NB4 (cell line): ENCODE data around the gene GRXCR2.

Experiments used
- DNase-seq: peaks from one replicate; pipeline ENCODE4 v3.0.0; 2010; ENCODE audit warnings: low read depth
- H3K4me3 ChIP-seq: one replicate; pipeline ENCODE4 v1.5.1; 2011; ENCODE audit warnings: mild to moderate bottlenecking, low read depth, low read length, moderate library complexity
- MAX ChIP-seq: IDR thresholded peaks from 2 replicates; pipeline ENCODE4 v1.6.1; 2011; ENCODE audit warnings: low read depth, low read length
- MYC ChIP-seq: IDR thresholded peaks from 2 replicates; pipeline ENCODE4 v1.6.1; 2011; ENCODE audit warnings: low read depth, low read length
- POLR2A ChIP-seq: IDR thresholded peaks from 2 replicates; pipeline ENCODE4 v1.6.1; 2011; ENCODE audit warnings: mild to moderate bottlenecking; ENCODE audit not compliant: insufficient read length; ENCODE audit errors: extremely low read depth
- TF ChIP-seq, protein P1 (sequence below): IDR thresholded peaks from one replicate; pipeline ENCODE4 v1.5.1; 2012; ENCODE audit warnings: low read depth, low read length

GRXCR2 gene

GRCh38 chr5:145859897-145860296 lies 12.9 kb downstream of the GRXCR2 start:
- TF ChIP-seq MYC = no peak
- TF ChIP-seq, protein P1, sequence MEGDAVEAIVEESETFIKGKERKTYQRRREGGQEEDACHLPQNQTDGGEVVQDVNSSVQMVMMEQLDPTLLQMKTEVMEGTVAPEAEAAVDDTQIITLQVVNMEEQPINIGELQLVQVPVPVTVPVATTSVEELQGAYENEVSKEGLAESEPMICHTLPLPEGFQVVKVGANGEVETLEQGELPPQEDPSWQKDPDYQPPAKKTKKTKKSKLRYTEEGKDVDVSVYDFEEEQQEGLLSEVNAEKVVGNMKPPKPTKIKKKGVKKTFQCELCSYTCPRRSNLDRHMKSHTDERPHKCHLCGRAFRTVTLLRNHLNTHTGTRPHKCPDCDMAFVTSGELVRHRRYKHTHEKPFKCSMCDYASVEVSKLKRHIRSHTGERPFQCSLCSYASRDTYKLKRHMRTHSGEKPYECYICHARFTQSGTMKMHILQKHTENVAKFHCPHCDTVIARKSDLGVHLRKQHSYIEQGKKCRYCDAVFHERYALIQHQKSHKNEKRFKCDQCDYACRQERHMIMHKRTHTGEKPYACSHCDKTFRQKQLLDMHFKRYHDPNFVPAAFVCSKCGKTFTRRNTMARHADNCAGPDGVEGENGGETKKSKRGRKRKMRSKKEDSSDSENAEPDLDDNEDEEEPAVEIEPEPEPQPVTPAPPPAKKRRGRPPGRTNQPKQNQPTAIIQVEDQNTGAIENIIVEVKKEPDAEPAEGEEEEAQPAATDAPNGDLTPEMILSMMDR = peak; percentile 28
- H3K4me3 ChIP-seq = no peak overlapping the region
- DNase-seq = no peak

DNA sequence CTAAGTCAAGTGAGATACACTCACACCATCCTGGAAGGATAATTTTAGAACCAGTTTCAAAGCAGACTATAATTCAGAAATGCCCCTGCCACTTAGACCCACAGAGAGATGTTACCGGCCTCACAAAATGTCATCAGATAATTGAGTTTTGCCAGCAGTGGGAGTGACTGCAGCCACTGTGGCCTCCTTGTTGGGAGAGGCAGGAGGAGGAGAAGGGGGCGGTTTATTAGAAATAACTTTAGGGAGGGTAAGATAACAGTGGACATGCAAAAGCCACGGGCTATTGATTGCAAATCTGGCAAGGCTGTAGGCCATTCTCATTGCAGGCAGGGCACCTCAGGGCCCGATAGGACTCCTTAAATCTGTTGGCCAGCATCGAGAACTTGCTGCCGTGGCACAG lies 13.4 kb downstream of the GRXCR2 start:
- no peak overlapping the region for H3K4me3 ChIP-seq
- TF ChIP-seq MAX = no peak
- TF ChIP-seq, protein P1 = no peak
- no peak for TF ChIP-seq POLR2A
- TF ChIP-seq MYC = no peak
- no peak for DNase-seq

DNA sequence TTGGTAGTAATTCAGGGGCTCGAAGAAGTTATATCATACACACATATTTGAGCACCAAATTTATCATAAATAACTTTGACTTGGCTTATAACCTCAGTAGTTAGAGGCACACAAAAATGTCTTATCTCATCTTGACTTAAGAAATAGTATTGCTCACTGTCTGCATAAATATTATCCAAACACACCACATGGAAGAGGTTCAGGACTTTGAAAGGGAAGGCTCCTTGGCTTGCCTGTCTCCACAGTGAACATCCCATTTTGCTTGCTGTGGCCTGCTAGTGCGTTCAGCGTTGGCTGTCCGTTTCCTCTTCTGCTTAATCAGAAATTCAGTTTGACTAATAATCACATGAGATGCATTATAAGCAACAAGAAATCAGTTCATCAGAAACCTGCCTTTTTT lies 13.9 kb downstream of the GRXCR2 start:
- no peak overlapping the region for H3K4me3 ChIP-seq
- no peak for DNase-seq
- TF ChIP-seq POLR2A (no peak), MAX (no peak), MYC (no peak)
- TF ChIP-seq, protein P1 = no peak

DNA sequence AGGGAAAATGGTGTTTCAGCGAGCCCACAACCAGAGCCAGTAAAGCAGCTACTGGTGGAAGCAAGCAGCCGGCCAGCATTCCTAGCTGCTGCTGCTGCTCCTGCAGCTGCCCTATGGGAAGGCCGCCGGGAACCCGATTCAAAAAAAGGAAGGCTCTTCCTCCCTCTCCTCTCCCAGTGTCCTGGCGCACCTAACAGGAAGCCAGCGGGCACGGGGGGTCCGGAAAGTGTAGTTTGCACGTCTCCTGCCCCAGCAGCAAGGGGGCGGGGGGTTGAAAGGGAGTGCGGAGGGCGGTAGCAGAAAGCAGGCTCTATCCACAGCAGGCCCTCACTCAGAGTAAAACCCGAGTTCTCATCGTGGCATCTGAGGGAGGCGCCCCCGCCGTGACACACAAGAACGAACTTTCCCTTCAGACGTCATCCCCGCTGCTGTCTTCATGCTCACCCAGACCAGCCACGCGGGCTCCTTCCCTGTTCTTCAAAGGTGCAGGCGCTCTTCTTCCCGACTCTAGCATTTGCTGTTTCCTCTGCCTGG lies 16.5 kb downstream of the GRXCR2 start:
- no peak for TF ChIP-seq POLR2A
- TF ChIP-seq MYC = no peak
- no peak for TF ChIP-seq MAX
- TF ChIP-seq, protein P1 = no peak
- no peak overlapping the region for H3K4me3 ChIP-seq
- DNase-seq = no peak

- DNase-seq = peak; percentile 43
- H3K4me3 ChIP-seq = no peak overlapping the region
- TF ChIP-seq POLR2A (no peak), MYC (no peak), MAX (no peak)
- TF ChIP-seq, protein P1 = no peak
These were observed 17.0 kb downstream of the GRXCR2 start for GRCh38 chr5:145855763-145856267.

DNA sequence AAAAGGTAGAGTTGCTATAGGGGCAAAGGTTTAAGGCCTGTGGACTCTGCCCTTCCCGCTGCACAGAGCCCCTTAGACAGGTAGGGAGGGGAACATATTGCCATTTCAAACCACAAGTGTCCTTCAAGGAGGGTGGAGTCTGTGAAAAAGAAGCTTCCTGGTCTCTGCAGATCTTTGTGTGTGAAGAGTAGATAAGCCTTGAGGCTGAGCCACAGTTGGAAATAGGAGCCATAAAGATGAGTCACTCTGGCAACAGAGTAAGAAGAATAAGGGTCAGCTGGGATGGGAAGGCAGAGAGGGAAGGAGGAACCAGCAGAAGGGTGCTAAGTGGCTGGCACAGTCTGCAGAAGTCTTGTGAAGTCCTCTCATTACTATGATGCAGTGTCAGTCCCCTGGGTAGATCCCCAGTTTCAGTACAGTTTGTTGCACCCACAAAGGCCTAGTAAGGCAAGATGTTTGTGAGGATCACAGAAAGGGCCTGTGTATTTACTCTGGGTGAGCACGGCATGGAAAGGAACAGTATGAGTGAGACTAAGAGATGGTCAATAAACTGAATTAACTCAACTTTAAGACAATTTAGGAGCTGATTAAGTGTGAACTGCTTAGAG lies 18.1 kb downstream of the GRXCR2 start:
- DNase-seq = peak; percentile 94
- H3K4me3 ChIP-seq = no peak overlapping the region
- TF ChIP-seq POLR2A (no peak), MAX (no peak), MYC (no peak)
- TF ChIP-seq, protein P1 = no peak
